Epidermal melanocyte (primary cell): Measurements from ENCODE around the gene SUMO1.
"Not testable (repeated sequence)": the region's sequence is repeated elsewhere in the genome, so short reads cannot be mapped to it uniquely, and the experiment has no call there.

Source experiments
- DNase-seq: peaks from one replicate; pipeline ENCODE4 v3.0.0; 2011; ENCODE audit warnings: low spot score; ENCODE audit not compliant: insufficient read length

SUMO1 gene

DNA sequence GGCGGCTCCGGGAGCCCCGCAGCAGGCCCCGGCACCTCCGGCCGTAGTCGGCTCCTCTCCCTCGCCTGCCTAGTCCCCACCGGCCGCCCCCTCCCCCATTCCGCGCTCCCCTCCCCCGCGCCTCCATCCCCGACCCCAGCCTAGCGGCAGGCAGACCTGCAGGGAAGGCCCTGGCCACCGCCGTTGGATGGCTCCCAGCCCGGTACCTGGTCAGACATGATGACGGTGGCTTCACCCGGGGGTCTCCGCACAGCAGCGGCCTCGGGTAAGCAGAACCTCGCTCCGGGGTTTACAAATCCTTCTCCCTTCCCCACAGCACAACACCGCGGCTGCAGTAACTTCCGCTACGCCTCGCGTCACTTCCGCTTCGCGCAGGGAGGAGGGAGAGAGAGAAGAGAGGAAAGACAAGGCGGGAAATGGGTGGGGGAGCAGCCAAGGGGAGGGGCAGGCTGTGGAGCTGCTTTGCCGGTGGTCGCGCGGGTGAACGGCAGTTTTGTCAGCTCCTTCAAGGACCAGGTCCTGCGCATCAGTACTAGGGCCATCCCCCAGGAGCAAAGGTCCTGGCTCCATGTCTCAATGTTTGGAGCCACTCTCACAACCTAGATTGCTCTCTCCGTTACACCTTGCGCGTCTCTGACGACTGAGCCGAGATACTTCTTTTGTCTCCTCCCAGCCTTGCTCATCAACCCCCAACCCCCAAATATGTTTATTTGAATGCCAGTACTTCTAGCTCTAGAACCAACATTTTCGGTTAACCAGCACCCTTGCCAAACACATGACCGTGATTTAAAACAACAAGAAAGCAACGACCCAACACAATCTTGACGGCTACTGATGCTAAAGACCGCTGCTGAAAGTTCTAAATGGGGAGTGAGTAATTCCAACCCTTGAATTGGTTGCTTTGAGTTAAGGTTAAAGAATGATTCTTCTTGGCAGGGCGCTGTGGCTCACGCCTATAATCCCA is at the start of gene SUMO1:
SUMO1 (minus strand) TSS at position 364 of the 964 bp plus-strand sequence; CDS start at position 218, 146 bp downstream.
- DNase-seq, result peak; percentile 85

GRCh38 chr2:202286595-202286994 is 48.2 kb upstream of the SUMO1 start:
- no peak for DNase-seq

- DNase-seq, result peak; percentile 36
These were observed 40.5 kb upstream of the SUMO1 start for GRCh38 chr2:202278944-202279343.

GRCh38 chr2:202278036-202278760 is 39.8 kb upstream of the SUMO1 start:
- no peak for DNase-seq

DNA sequence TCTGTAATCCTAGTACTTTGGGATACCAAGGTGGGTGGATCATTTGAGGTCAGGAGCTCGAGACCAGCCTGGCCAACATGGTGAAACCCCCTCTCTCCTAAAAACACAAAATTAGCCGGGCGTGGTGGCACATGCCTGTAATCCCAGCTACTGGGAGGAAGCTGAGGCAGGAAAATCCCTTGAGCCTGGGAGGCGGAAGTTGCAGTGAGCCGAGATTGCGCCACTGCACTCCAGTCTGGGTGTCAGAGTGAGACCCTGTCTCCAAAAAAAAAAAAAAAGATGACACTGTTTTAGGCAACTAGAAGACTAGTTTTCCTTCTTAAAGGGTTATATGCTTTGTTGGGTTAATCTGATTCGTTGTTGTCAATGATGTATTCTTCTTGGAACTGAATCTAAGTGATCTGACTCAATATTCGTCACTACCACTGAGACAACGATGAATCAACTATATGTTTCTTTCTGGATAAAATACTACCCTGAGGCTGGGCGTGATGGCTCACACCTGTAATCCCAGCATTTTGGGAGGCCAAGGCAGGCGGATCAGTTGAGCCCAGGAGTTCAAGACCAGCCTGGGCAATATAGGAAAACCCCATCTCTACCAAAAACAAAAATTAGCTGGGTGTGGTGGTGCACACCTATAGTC is 37.8 kb upstream of the SUMO1 start:
- DNase-seq, result not testable (repeated sequence)

GRCh38 chr2:202270487-202270886 is 32.1 kb upstream of the SUMO1 start:
- DNase-seq, result no peak

GRCh38 chr2:202269585-202269984 is 31.2 kb upstream of the SUMO1 start:
- no peak for DNase-seq

DNA sequence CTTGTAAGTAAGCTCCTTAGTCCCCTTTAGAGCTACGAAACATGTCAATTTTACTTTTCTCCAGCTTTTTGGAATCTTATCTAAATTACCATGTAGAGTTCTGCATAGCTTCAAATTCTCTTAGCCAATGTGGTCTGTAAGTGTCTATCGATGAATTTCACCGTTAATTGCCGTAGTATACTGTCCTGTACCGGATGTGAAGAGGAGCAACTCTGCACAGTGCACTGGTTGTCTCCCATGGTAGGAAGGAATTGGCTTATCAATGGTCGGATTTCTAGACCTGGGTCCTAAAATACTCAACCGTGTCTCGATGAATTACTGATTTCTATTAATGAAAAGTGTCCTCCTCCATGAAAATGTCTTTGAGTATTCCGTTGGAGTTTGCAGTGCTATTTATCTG is 29.1 kb upstream of the SUMO1 start:
- no peak for DNase-seq

DNA sequence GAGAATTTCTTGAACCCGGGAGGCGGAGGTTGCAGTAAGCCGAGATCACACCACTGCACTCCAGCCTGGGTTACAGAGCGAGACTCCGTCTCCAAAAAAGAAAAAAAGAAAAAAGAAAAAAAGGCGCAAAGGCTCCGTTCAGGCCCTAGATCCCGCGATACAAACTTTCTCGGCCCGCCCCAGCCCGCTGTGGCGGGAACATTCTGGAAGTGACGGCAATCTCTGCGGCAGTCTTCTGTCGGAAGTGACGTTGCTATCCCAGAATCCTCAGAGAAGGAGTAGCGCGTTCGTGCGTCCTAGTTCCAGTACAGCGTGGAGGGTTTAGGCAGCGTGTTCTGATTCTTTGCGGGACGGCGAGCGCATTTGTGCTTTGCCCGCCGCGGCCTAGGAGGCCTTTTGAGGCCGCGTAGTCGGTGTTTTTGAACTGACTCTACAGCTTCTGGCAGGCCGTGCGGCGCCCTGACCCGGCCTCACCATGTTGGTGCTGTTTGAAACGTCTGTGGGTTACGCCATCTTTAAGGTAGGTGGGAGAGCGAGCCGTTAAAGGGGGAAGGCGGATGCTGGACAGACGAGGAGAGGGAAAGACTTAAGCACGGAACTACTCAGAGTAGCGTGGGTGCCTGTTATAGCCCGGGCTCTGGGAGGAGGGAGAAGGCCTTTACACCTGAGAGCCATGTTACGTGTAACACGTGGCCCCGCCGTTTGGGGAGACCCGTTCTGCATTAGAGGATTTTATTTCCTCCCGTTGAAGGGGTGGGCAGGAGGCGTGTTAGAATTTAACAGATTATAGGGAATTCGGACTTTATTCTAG is 27.3 kb upstream of the SUMO1 start, which contains the start of gene NOP58:
NOP58 (plus strand) TSS at position 297 of the 811 bp plus-strand sequence; CDS start at position 476, 179 bp downstream.
- peak; percentile 88 for DNase-seq

DNA sequence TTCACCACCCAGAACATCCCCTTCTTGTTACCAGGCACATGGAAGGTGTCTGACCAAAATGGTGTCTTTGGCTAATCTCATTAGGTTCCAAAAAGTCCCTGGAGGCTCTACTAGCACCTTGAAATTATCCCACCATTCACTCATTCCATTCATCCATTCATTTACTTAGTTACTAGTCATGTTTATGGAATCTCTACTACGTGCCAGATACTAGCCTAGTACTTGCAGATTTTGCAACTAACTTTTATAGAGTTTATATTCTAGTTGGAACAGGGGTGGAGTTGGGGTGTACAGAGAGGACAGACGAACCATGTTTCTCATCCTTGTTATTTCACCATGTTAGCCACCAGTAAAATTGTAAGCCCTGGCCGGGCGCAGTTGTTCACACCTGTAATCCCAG is 23.1 kb upstream of the SUMO1 start:
- no peak for DNase-seq

DNA sequence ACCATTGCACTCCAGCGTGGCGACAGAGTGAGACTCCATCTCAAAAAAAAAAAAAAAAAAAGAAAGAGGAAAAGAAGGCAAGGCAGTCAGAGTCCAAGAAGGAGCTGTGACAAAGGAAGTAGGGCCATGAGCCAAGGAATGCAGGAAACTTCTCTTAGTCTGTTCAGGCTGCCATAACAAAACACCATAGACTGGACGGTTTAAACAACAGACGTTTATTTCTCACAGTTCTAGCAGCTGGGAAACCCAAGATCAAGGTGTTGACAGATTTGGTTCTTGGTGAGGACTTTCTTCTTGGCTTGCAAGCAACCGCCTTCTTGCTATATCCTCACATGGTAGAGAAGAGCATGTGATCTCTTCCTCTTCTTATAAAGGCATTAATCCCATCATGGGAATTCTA is 13.1 kb upstream of the SUMO1 start:
- no peak for DNase-seq

DNA sequence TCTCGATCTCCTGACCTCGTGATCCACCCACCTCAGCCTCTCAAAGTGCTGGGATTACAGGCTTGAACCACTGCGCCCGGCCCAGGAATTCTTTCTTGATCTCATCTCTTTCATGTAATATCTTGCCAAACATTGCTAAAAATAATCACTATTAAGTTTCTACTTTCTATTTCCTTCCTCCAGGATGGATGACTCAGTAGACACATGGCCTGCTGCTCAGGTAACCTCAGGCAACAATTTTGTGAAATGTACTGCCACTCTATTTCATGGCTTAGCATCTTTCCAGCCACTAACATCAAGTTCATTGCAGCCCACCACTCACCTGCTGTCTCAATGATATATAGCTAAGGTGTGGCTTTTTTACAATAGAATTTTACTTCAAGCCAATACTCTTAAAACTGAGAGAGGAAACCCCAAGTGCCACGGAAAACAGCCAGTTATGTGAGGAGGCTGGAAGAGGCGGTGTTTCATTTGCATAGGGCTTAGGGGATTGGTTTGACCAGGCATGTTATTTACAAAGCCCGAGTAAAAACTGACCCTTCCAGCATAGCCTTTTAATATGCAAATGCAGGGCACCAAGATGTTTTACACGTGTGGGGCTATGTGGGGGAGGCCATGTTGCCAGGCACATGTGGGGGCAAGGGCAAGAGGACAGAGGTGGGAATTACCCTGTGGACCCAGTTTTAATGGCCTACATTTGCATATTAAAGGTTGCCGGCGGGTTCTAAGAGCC is 11.3 kb upstream of the SUMO1 start:
- no peak for DNase-seq

GRCh38 chr2:202247710-202248109 is 9.3 kb upstream of the SUMO1 start:
- not testable (repeated sequence) for DNase-seq

DNA sequence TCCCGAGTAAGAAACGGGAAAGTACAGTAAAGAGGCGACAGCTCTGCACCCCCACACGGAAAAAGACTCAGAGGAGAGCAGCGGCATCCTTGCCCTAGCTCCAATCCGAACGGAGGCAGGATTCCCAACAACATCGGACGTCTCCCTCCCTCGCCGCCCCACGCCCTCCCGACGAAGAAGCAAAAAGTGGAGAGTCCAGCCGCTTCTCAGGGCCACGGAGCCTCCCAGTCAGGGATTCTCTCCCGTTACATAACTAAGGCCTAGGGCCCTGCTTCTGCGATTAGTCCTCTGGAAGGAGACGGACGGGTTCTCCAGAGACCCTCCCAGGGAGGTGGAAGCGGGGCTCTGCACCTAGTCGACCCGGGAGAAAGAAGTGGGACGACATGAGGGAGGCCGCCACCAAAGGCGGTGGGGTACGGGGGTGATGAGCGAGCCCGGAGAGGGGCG is 587 bp downstream of the SUMO1 start:
- peak; percentile 19 for DNase-seq

GRCh38 chr2:202221873-202222272 is 16.5 kb downstream of the SUMO1 start:
- no peak for DNase-seq

GRCh38 chr2:202215179-202215578 is 23.2 kb downstream of the SUMO1 start:
- DNase-seq, result no peak

DNA sequence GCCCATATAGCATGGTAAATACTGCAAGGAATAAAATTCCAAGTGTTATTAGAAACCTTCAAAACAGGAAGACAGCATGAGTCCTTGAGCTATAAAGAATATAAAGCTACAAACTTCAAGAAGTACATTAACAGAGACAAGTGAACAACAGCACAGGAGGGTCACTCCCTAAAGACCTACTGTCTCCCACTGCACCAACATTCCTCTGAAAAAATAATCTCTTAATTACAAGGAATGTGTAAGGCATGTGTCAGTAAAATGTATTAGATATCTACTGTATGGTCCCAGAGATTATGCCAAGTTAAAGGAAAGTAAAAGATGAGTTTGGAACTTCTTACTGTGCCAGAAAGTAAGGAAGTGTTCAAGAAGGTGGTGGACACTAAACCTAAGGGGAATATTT is 29.9 kb downstream of the SUMO1 start:
- DNase-seq, result no peak

- no peak for DNase-seq
These were observed 33.5 kb downstream of the SUMO1 start for GRCh38 chr2:202204855-202205254.

DNA sequence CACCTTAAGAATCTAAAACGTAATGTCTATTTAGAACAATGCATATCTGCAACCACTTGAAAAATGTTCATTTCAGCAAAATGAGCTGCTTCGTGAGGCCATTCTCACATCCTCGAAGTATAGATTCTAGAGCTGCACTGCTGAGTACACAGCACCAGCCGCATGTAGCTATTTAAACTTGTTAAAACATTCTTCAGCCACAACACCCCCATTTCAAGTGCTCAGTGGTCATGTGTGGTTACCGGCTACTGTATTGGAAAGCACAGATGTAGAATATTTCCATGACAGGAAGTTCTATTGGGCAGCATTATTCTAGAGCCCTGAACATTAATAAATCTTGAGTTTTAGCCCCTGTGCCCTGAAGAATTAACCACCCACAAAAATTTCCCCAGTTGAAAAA is 35.0 kb downstream of the SUMO1 start:
- no peak for DNase-seq
